BLaER1 treated with 17β-estradiol and CSF1 and Interleukin-3, amounts not matched to agents 10 nM and 100 nM (cell line): ENCODE measurements around the gene TMEM63C.

ENCODE experiments used
- H3K27ac ChIP-seq, 11 experiments: shearing (Covaris generic); formaldehyde crosslinking; 2 replicates each; pipeline ENCODE4 v1.8.1; 2022
- H3K27me3 ChIP-seq, 11 experiments: shearing (Covaris generic); formaldehyde crosslinking; 2 replicates each; pipeline ENCODE4 v1.8.1; 2022
- H3K36me3 ChIP-seq, 11 experiments: shearing (Covaris generic); formaldehyde crosslinking; 2 replicates each; pipeline ENCODE4 v1.8.1; 2022
- H3K4me1 ChIP-seq, 10 experiments: shearing (Covaris generic); formaldehyde crosslinking; 2 replicates each; pipeline ENCODE4 v1.8.1; 2022
- H3K4me2 ChIP-seq, 11 experiments: shearing (Covaris generic); formaldehyde crosslinking; 2 replicates each; pipeline ENCODE4 v1.8.1; 2022
- H3K4me3 ChIP-seq, 10 experiments: shearing (Covaris generic); formaldehyde crosslinking; 2 replicates each; pipeline ENCODE4 v1.8.1; 2022
- H3K9ac ChIP-seq, 11 experiments: shearing (Covaris generic); formaldehyde crosslinking; 2 replicates each; pipeline ENCODE4 v1.8.1; 2022
- H3K9me3 ChIP-seq, 11 experiments: shearing (Covaris generic); formaldehyde crosslinking; replicated peaks in 1 of 11; 2 replicates each; pipeline ENCODE4 v1.8.1; 2022
- H4K20me1 ChIP-seq, 11 experiments: shearing (Covaris generic); formaldehyde crosslinking; 2 replicates each; pipeline ENCODE4 v1.8.1; 2022
- Cebpa-rat ChIP-seq, 11 experiments: shearing (Covaris generic); IDR thresholded peaks; 2 replicates each; pipeline ENCODE4 v1.8.1; 2022

The TMEM63C gene

DNA sequence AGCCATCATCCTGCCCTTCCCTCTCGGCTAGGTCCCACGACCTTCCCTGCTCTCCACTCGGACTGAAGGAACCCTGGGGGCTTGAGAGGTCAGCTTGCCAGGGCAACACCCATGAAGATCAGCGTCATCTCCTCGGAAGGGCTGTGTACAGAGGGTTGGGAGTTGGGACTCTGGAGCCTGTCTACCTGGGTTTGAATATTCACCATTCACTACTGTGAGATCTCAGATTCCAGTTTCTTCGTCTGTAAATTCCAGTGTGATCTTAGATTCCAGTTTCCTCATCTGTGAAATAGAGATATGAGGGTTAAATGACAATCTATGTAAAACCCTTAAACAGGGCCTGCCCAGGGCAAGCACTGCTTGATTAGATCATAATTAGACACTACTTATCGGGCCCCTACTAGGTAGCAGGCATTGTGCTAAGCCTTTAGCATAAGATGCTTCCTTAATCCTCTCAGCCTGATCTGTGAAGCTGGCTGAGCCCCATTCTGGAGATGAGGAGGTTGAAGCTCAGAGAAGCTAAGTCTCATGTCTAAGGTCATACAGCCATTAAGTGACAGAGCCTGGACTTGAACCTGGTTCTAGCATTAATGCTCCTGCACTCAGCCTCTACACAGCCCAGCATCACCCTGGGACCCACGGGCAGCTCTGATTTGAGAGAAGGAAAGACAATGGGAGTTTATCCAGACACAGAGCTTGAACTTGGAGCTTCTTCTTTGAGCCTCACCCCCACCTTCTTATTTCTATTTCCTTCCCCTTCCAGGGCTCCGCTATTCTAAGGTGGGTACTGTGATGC is 39.4 kb upstream of the TMEM63C start:
- H3K4me1 ChIP-seq = peaks cover 17 to 27% (median 25%) of the 10 kb centered on the region in 10 experiments
- H4K20me1 ChIP-seq = peaks cover 0 to 43% (median 27%) of the 10 kb centered on the region in 11 experiments; a peak in 15 of 22 replicates
- no peak for TF ChIP-seq Cebpa-rat (IDR thresholded peaks at IDR 0.05)
- H3K9me3 ChIP-seq = no peaks in the 10 kb centered on the region
- peak overlapping the region; percentile 54 to 70 (median 64) for H3K4me3 ChIP-seq
- no peak overlapping the region for H3K27ac ChIP-seq
- peak overlapping the region in 2 of 11 experiments; percentile 44 to 72; a peak in 3 of 22 replicates for H3K9ac ChIP-seq
- peaks cover 94 to 98% (median 97%) of the 10 kb centered on the region in 11 experiments for H3K27me3 ChIP-seq
- no peaks in the 10 kb centered on the region for H3K36me3 ChIP-seq
- peak overlapping the region; percentile 89 to 99 (median 98) for H3K4me2 ChIP-seq

- TF ChIP-seq Cebpa-rat (IDR thresholded peaks at IDR 0.05) = no peak
- Histone ChIP-seq H3K9me3 (no peaks in the 10 kb centered on the region), H3K9ac (no peak overlapping the region)
These were observed 38.5 kb upstream of the TMEM63C start for GRCh38 chr14:77143071-77143470.

DNA sequence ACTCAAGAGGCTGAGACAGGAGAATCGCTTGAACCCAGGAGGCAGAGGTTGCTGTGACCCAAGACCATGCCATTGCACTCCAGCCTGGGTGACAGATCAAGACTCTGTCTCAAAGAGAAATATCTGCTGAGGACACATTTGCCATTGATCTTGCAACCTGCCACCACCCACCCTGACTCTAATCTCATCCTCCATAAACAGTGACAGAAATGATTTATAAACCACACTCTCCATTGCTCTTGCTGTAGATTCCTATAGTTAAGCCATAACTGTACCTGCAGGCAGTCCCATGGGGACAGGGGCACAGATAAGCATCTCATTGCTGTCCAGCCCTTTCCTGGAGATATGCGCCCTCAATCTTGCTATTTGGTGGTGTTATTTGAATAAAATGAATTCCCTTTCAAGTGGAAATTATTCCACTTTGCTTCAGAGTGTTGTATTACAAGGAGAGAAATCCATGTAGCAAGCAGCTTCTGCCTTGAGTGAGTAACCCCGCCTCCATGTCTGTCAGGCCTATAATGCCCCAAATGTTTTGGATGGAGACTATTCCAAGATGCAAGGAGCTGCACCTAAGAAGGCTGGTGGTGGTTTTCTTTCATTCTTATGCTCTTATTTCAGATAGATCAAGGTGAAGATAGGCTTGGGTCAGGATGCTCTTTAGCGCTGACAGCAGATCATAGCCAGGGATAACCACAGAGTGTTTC is 37.0 kb upstream of the TMEM63C start:
- H3K36me3 ChIP-seq = no peaks in the 10 kb centered on the region
- peaks cover 0 to 37% (median 27%) of the 10 kb centered on the region in 11 experiments; a peak in 15 of 22 replicates for H4K20me1 ChIP-seq
- H3K9ac ChIP-seq = no peak overlapping the region
- no peak overlapping the region for H3K27ac ChIP-seq
- no peak for TF ChIP-seq Cebpa-rat (IDR thresholded peaks at IDR 0.05)
- H3K4me3 ChIP-seq = no peak overlapping the region
- peaks cover 12 to 21% (median 20%) of the 10 kb centered on the region in 10 experiments for H3K4me1 ChIP-seq
- H3K27me3 ChIP-seq = peaks cover 75 to 80% (median 79%) of the 10 kb centered on the region in 11 experiments
- H3K9me3 ChIP-seq = no peaks in the 10 kb centered on the region
- no peak overlapping the region for H3K4me2 ChIP-seq

More at GRCh38 chr14:77143071-77143470, 38.5 kb upstream of the TMEM63C start:
- Histone ChIP-seq H3K36me3 (no peaks in the 10 kb centered on the region), H3K27ac (no peak overlapping the region), H3K4me1 (peaks cover 17 to 27% (median 25%) of the 10 kb centered on the region in 10 experiments), H3K4me2 (no peak overlapping the region), H3K27me3 (peaks cover 90 to 95% (median 94%) of the 10 kb centered on the region in 11 experiments), H4K20me1 (peaks cover 0 to 43% (median 27%) of the 10 kb centered on the region in 11 experiments; a peak in 15 of 22 replicates), H3K4me3 (no peak overlapping the region)

DNA sequence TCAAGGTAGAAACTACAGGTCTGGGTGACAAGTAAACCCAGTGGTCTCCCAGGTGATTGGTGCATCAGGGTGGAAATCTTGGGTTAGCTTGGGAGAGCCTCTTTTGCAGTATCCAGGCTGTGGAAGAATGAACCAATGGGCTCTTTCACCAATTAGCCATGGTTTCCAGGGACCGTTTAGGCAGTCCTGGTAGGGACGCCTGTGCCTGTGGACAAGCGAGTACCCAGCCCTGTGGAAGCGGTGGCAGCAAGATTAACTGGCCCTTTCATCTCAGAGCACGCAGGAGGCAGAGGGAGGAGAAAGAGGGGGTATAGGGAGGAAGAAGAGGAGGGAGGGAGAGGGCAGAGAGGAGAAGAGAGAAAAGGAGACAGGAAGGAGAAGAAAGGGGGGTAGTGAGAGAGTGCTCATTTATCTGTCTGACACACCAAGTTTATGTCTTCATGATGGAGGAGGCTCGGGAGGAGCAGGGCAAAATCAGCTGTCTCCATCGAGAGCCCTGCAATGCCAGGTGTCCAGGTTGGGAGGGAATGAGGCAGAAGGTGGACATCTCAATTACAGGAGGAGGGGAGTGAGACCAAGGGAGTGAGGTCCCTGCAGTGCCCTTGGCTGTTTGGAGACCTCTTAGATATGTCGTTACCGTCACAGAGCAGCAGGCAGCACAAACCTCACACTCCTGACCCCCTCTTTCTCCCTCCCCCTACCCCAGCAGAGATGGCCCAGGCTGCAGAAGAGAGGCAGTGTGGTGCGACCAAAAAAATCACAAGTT is 35.4 kb upstream of the TMEM63C start:
- no peak overlapping the region for H3K4me2 ChIP-seq
- H3K9me3 ChIP-seq = no peaks in the 10 kb centered on the region
- peaks cover 0 to 7% (median 6%) of the 10 kb centered on the region in 10 experiments; a peak in 11 of 20 replicates for H3K4me1 ChIP-seq
- TF ChIP-seq Cebpa-rat (IDR thresholded peaks at IDR 0.05) = no peak
- no peak overlapping the region for H3K27ac ChIP-seq
- no peaks in the 10 kb centered on the region for H3K36me3 ChIP-seq
- peaks cover 0 to 22% (median 13%) of the 10 kb centered on the region in 11 experiments; a peak in 10 of 22 replicates for H4K20me1 ChIP-seq
- H3K4me3 ChIP-seq = no peak overlapping the region
- H3K9ac ChIP-seq = no peak overlapping the region
- H3K27me3 ChIP-seq = peaks cover 59 to 65% (median 63%) of the 10 kb centered on the region in 11 experiments

- Histone ChIP-seq H3K36me3 (no peaks in the 10 kb centered on the region), H3K9me3 (no peaks in the 10 kb centered on the region), H3K9ac (no peak overlapping the region), H3K4me2 (no peak overlapping the region), H3K27me3 (peaks cover 34 to 39% (median 38%) of the 10 kb centered on the region in 11 experiments), H4K20me1 (peaks cover 0 to 5% (median 0%) of the 10 kb centered on the region in 11 experiments; a peak in 4 of 22 replicates), H3K27ac (no peak overlapping the region), H3K4me1 (peaks cover 0 to 5% (median 0%) of the 10 kb centered on the region in 10 experiments; a peak in 1 of 20 replicates), H3K4me3 (no peak overlapping the region)
- no peak for TF ChIP-seq Cebpa-rat (IDR thresholded peaks at IDR 0.05)
These were observed 32.9 kb upstream of the TMEM63C start for GRCh38 chr14:77148510-77149231.

GRCh38 chr14:77151245-77151644 is 30.4 kb upstream of the TMEM63C start:
- Histone ChIP-seq H3K9ac (no peak overlapping the region), H3K4me1 (peaks cover 0 to 18% (median 7%) of the 10 kb centered on the region in 10 experiments; a peak in 11 of 20 replicates), H3K4me2 (no peak overlapping the region), H3K27me3 (peaks cover 8 to 14% (median 12%) of the 10 kb centered on the region in 11 experiments), H4K20me1 (no peaks in the 10 kb centered on the region; a peak in 4 of 22 replicates), H3K27ac (no peak overlapping the region), H3K9me3 (no peaks in the 10 kb centered on the region), H3K4me3 (no peak overlapping the region), H3K36me3 (no peaks in the 10 kb centered on the region)
- no peak for TF ChIP-seq Cebpa-rat (IDR thresholded peaks at IDR 0.05)

DNA sequence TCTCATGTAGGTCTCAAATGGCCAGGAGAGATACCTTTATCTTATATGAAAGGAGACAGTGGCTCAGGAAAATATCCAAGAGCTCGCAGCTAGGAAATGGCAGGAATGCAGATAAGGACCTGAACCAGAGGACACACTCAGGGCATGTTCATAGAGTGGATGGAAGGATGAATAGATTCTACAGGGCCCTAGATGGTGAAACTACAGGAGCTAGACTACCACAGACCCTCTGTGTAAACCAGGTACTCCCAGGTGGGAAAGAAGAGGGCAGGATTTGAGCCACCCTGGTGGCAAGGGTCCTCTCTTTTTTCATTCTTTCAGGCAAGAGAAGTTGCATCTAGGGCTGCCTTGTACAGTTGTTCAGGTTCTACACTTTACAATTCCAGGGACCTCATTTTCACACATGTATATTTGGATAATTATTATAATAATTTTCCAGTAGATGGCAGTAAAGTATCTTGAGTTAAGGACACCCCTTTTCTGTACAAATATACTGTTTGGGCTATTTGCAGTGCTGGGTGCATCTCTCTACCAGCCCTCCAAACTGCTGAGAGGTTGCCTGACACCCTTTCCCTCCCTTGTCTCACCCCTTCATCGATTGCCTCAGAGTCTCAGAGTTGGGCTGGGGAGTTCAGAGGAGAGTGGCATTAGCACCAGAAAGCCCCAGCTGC is 29.5 kb upstream of the TMEM63C start:
- no peaks in the 10 kb centered on the region for H3K36me3 ChIP-seq
- no peaks in the 10 kb centered on the region; a peak in 3 of 22 replicates for H4K20me1 ChIP-seq
- H3K9ac ChIP-seq = no peak overlapping the region
- no peaks in the 10 kb centered on the region for H3K9me3 ChIP-seq
- H3K27ac ChIP-seq = no peak overlapping the region
- H3K4me3 ChIP-seq = no peak overlapping the region
- no peak for TF ChIP-seq Cebpa-rat (IDR thresholded peaks at IDR 0.05)
- H3K4me1 ChIP-seq = peaks cover 0 to 18% (median 7%) of the 10 kb centered on the region in 10 experiments; a peak in 11 of 20 replicates
- H3K4me2 ChIP-seq = no peak overlapping the region
- H3K27me3 ChIP-seq = peaks cover under 1 to 6% (median 4%) of the 10 kb centered on the region in 11 experiments; a peak in 15 of 22 replicates

GRCh38 chr14:77153802-77154201 is 27.8 kb upstream of the TMEM63C start:
- no peak for TF ChIP-seq Cebpa-rat (IDR thresholded peaks at IDR 0.05)
- no peaks in the 10 kb centered on the region for H3K27me3 ChIP-seq
- H3K4me1 ChIP-seq = peaks cover 0 to 18% (median 11%) of the 10 kb centered on the region in 10 experiments; a peak in 16 of 20 replicates
- no peak overlapping the region for H3K9ac ChIP-seq
- H3K36me3 ChIP-seq = no peaks in the 10 kb centered on the region
- no peaks in the 10 kb centered on the region; a peak in 1 of 22 replicates for H4K20me1 ChIP-seq
- H3K9me3 ChIP-seq = no peaks in the 10 kb centered on the region
- no peak overlapping the region for H3K27ac ChIP-seq
- H3K4me2 ChIP-seq = no peak overlapping the region
- H3K4me3 ChIP-seq = no peak overlapping the region
